ENCODE results near the gene PRKN.
"Not testable (repeated sequence)": the region's sequence is repeated elsewhere in the genome, so short reads cannot be mapped to it uniquely, and the experiment has no call there.

Gene PRKN

GRCh38 chr6:161356167-161356854, 1371.3 kb downstream of the PRKN start:
- no peak for DNase-seq

- no peak for DNase-seq
Observed at GRCh38 chr6:161355696-161356095, 1371.9 kb downstream of the PRKN start.

GRCh38 chr6:161354956-161355355, 1372.6 kb downstream of the PRKN start:
- no peak for DNase-seq

GRCh38 chr6:161354276-161354840, 1373.2 kb downstream of the PRKN start:
- no peak for DNase-seq

- no peak for DNase-seq
Observed at GRCh38 chr6:161353208-161353613, 1374.4 kb downstream of the PRKN start.

GRCh38 chr6:161351858-161352257, 1375.7 kb downstream of the PRKN start:
- DNase-seq, result no peak

GRCh38 chr6:161349886-161350285, 1377.7 kb downstream of the PRKN start:
- DNase-seq, result no peak

GRCh38 chr6:161348628-161348994, 1379.0 kb downstream of the PRKN start:
- no peak for DNase-seq

- DNase-seq, result no peak
Observed at GRCh38 chr6:161347988-161348627, 1379.5 kb downstream of the PRKN start.

GRCh38 chr6:161347125-161347524, 1380.4 kb downstream of the PRKN start:
- no peak for DNase-seq

- no peak for DNase-seq
Observed at GRCh38 chr6:161346717-161347116, 1380.8 kb downstream of the PRKN start.

GRCh38 chr6:161344626-161345025, 1382.9 kb downstream of the PRKN start:
- no peak for DNase-seq

- DNase-seq, result no peak
Observed at GRCh38 chr6:161342039-161342438, 1385.5 kb downstream of the PRKN start.

GRCh38 chr6:161341638-161342037, 1385.9 kb downstream of the PRKN start:
- DNase-seq, result no peak

- no peak for DNase-seq
Observed at GRCh38 chr6:161338015-161338414, 1389.6 kb downstream of the PRKN start.

GRCh38 chr6:161336479-161336878, 1391.1 kb downstream of the PRKN start:
- no peak for DNase-seq

GRCh38 chr6:161333410-161333809, 1394.2 kb downstream of the PRKN start:
- DNase-seq, result no peak

- DNase-seq, result not testable (repeated sequence)
Observed at GRCh38 chr6:161331402-161332081, 1396.0 kb downstream of the PRKN start.

- DNase-seq, result no peak
Observed at GRCh38 chr6:161327360-161327953, 1400.1 kb downstream of the PRKN start.

GRCh38 chr6:161319231-161319630, 1408.3 kb downstream of the PRKN start:
- DNase-seq, result no peak

- DNase-seq, result no peak
Observed at GRCh38 chr6:161318456-161318855, 1409.1 kb downstream of the PRKN start.

- no peak for DNase-seq
Observed at GRCh38 chr6:161316531-161316930, 1411.0 kb downstream of the PRKN start.

GRCh38 chr6:161315246-161315917, 1412.2 kb downstream of the PRKN start:
- not testable (repeated sequence) for DNase-seq

Measured in 8988T (cell line).